ENCODE measurements around the gene MTHFD1L. TPM values are rescaled to one million over a fixed set of nuclear protein-coding genes. Genes with fewer than 3 reads are reported as not detected.

MTHFD1L gene
- polyA plus RNA-seq, 3 donors = 0.25 to 1.3 (median 0.39) TPM

DNA sequence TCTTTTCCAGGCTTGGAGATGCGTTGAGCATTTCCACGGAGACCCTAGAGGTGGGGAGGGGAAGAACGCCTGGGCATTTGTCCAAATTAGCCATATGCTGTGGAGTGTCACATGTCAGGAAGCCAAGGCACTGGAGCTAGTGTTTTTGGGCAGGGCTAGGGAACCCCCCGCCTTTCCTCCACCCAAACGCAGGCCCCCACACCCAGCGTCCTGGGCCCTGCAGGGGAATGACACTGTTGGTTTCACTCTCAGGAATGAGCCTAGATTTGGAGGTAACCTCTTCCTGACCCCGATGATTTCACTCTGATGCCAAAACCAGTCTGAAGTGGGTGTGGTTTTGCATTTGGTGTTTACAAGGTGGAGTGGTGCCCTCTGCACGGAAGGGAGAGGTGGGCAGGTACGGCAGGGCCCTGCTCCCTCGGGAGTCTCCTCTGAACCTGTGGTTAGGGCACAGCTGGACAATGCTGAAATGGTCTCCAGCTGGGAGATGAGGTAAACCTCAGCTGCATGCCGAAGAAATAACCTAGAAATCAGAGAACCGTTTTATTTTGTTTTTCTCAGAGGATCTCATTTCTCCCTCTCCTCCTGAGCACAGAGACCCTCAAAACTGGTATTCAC, 29.5 kb downstream of the MTHFD1L start:
- Histone ChIP-seq H3K9ac (ENCODE audit: insufficient read depth, low read length, poor library complexity, severe bottlenecking) (no peak overlapping the region), H3K4me1 (ENCODE audit: control insufficient read depth in 1 of 2, insufficient read depth in 2 of 2, low read length in 2 of 2) (peaks cover 0 to 3% of the 10 kb centered on the region in 2 donors), H4K20me1 (ENCODE audit: insufficient read depth, low read length) (no peaks in the 10 kb centered on the region), H3K9me3 (replicated peaks in 1 of 2; ENCODE audit: control insufficient read depth in 1 of 2, insufficient read depth in 1 of 2, low read length in 2 of 2) (no peaks in the 10 kb centered on the region), H3K27ac (ENCODE audit: low read depth in 1 of 2, low read length in 2 of 2) (no peak overlapping the region), H3K27me3 (ENCODE audit: control insufficient read depth in 2 of 2, insufficient read depth in 2 of 2, low read length in 2 of 2) (no peaks in the 10 kb centered on the region), H3K36me3 (replicated peaks in 1 of 2; ENCODE audit: control insufficient read depth in 1 of 2, insufficient read depth in 2 of 2, low read length in 2 of 2) (no peaks in the 10 kb centered on the region), H3K4me3 (replicated peaks in 1 of 3; ENCODE audit: low read depth in 2 of 3, low read length in 3 of 3) (no peak overlapping the region), H3K79me2 (ENCODE audit: insufficient read depth, low read length) (no peaks in the 10 kb centered on the region), H3K4me2 (replicated peaks; ENCODE audit: extremely low read depth, low read length, poor library complexity, severe bottlenecking) (no peak overlapping the region), H2AFZ (ENCODE audit: insufficient read depth, low read depth, low read length, poor library complexity, severe bottlenecking) (no peak overlapping the region)
- H3K4me1 Mint-ChIP-seq = peaks cover 18% of the 10 kb centered on the region
- H3K36me3 Mint-ChIP-seq = peaks cover 0 to 2% of the 10 kb centered on the region in 2 donors
- peaks cover 0 to 1% (median 0%) of the 10 kb centered on the region in 3 donors for H3K27me3 Mint-ChIP-seq (ENCODE audit: low read depth in 3 of 3)
- 80% methylated on average over 7 of the region's 12 CpGs for WGBS (ENCODE audit: insufficient coverage)
- H3K4me3 Mint-ChIP-seq = no peak overlapping the region
- peak overlapping the region in 1 of 7 donors; percentile 3 for H3K27ac Mint-ChIP-seq
- H3K9me3 Mint-ChIP-seq = no peaks in the 10 kb centered on the region
- intact Hi-C loops (cut with micrococcal nuclease) = loop anchor here in 1 of 2 donors (5.0 to 10.0 kb wide), 2 partner anchors 100 to 442 kb away; no protein-coding TSS in a partner anchor
- TF ChIP-seq, protein P1, sequence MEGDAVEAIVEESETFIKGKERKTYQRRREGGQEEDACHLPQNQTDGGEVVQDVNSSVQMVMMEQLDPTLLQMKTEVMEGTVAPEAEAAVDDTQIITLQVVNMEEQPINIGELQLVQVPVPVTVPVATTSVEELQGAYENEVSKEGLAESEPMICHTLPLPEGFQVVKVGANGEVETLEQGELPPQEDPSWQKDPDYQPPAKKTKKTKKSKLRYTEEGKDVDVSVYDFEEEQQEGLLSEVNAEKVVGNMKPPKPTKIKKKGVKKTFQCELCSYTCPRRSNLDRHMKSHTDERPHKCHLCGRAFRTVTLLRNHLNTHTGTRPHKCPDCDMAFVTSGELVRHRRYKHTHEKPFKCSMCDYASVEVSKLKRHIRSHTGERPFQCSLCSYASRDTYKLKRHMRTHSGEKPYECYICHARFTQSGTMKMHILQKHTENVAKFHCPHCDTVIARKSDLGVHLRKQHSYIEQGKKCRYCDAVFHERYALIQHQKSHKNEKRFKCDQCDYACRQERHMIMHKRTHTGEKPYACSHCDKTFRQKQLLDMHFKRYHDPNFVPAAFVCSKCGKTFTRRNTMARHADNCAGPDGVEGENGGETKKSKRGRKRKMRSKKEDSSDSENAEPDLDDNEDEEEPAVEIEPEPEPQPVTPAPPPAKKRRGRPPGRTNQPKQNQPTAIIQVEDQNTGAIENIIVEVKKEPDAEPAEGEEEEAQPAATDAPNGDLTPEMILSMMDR (IDR thresholded peaks at IDR 0.05) = no peak
- DNase-seq = no peak

GRCh38 chr6:150895928-150896632, 30.6 kb downstream of the MTHFD1L start:
- H3K4me3 Mint-ChIP-seq = no peak overlapping the region
- no peaks in the 10 kb centered on the region for H3K9me3 Mint-ChIP-seq
- no CpG with 5 or more reads among the region's 4 CpGs for WGBS (ENCODE audit: insufficient coverage)
- Histone ChIP-seq H3K36me3 (replicated peaks in 1 of 2; ENCODE audit: control insufficient read depth in 1 of 2, insufficient read depth in 2 of 2, low read length in 2 of 2) (no peaks in the 10 kb centered on the region), H3K27me3 (ENCODE audit: control insufficient read depth in 2 of 2, insufficient read depth in 2 of 2, low read length in 2 of 2) (no peaks in the 10 kb centered on the region), H3K9me3 (replicated peaks in 1 of 2; ENCODE audit: control insufficient read depth in 1 of 2, insufficient read depth in 1 of 2, low read length in 2 of 2) (no peaks in the 10 kb centered on the region), H3K4me1 (ENCODE audit: control insufficient read depth in 1 of 2, insufficient read depth in 2 of 2, low read length in 2 of 2) (peaks cover 0 to 3% of the 10 kb centered on the region in 2 donors), H3K27ac (ENCODE audit: low read depth in 1 of 2, low read length in 2 of 2) (no peak overlapping the region), H3K4me2 (replicated peaks; ENCODE audit: extremely low read depth, low read length, poor library complexity, severe bottlenecking) (no peak overlapping the region), H3K4me3 (replicated peaks in 1 of 3; ENCODE audit: low read depth in 2 of 3, low read length in 3 of 3) (no peak overlapping the region), H4K20me1 (ENCODE audit: insufficient read depth, low read length) (no peaks in the 10 kb centered on the region), H3K79me2 (ENCODE audit: insufficient read depth, low read length) (no peaks in the 10 kb centered on the region), H2AFZ (ENCODE audit: insufficient read depth, low read depth, low read length, poor library complexity, severe bottlenecking) (no peak overlapping the region), H3K9ac (ENCODE audit: insufficient read depth, low read length, poor library complexity, severe bottlenecking) (no peak overlapping the region)
- peaks cover 0 to 2% of the 10 kb centered on the region in 2 donors for H3K36me3 Mint-ChIP-seq
- H3K4me1 Mint-ChIP-seq = peaks cover 18% of the 10 kb centered on the region
- no peak for DNase-seq
- TF ChIP-seq, protein P1 (IDR thresholded peaks at IDR 0.05) = no peak
- intact Hi-C loops (cut with micrococcal nuclease) = loop anchor here in 1 of 2 donors (10.0 kb wide), 1 partner anchor 99 kb away; no protein-coding TSS in a partner anchor
- H3K27ac Mint-ChIP-seq = peak overlapping the region in 1 of 7 donors; percentile 15
- H3K27me3 Mint-ChIP-seq (ENCODE audit: low read depth in 3 of 3) = peaks cover 0 to 1% (median 0%) of the 10 kb centered on the region in 3 donors

All from CD14-positive monocyte (primary cell).